Loucy (cell line): Measurements from ENCODE around the gene ERMAP.

Experiments used
- H2AFZ ChIP-seq: fragments of 200-600 bp; sonication (generic); 2 replicates; pipeline ENCODE4 v1.6.0; 2016; ENCODE audit warnings: antibody characterized with exemption, mild to moderate bottlenecking, low read length, moderate library complexity
- H3F3A ChIP-seq: fragments of 200-600 bp; 2 replicates; pipeline ENCODE4 v1.6.0; 2016; ENCODE audit warnings: antibody characterized with exemption, low read depth, mild to moderate bottlenecking
- H3K27me3 ChIP-seq: fragments of 200-600 bp; sonication (generic); 2 replicates; pipeline ENCODE4 v1.6.1; 2014; ENCODE audit warnings: low read length, mild to moderate bottlenecking; ENCODE audit not compliant: insufficient read depth, poor library complexity, severe bottlenecking
- H3K36me3 ChIP-seq: fragments of 200-600 bp; sonication (generic); 2 replicates; pipeline ENCODE4 v1.6.1; 2016; ENCODE audit warnings: low read length; ENCODE audit not compliant: insufficient read depth
- H3K4me1 ChIP-seq: fragments of 200-600 bp; sonication (generic); 2 replicates; pipeline ENCODE4 v1.5.1; 2014; ENCODE audit warnings: low read length, mild to moderate bottlenecking; ENCODE audit not compliant: insufficient read depth, poor library complexity, severe bottlenecking
- H3K4me2 ChIP-seq: fragments of 200-600 bp; sonication (generic); 2 replicates; pipeline ENCODE4 v1.6.0; 2014; ENCODE audit warnings: antibody characterized with exemption, low read length, low read depth, mild to moderate bottlenecking; ENCODE audit not compliant: poor library complexity, severe bottlenecking
- H3K4me3 ChIP-seq: fragments of 200-600 bp; sonication (generic); 2 replicates; pipeline ENCODE4 v1.5.1; 2014; ENCODE audit warnings: low read length, mild to moderate bottlenecking, mixed read lengths; ENCODE audit not compliant: poor library complexity, severe bottlenecking
- H3K79me2 ChIP-seq: fragments of 200-600 bp; sonication (generic); 2 replicates; pipeline ENCODE4 v1.6.1; 2014; ENCODE audit warnings: low read length; ENCODE audit not compliant: insufficient read depth
- H3K9ac ChIP-seq: fragments of 200-600 bp; sonication (generic); 2 replicates; pipeline ENCODE4 v1.6.0; 2014; ENCODE audit warnings: mild to moderate bottlenecking, low read depth, low read length, moderate library complexity; ENCODE audit not compliant: poor library complexity, severe bottlenecking
- H3K9me2 ChIP-seq: fragments of 200-600 bp; sonication (generic); replicated peaks from 2 replicates; pipeline ENCODE4 v1.6.1; 2016; ENCODE audit warnings: low read depth, low read length, mixed read lengths
- H3K9me3 ChIP-seq: fragments of 200-600 bp; sonication (generic); 2 replicates; pipeline ENCODE4 v1.6.1; 2014; ENCODE audit warnings: mild to moderate bottlenecking, antibody characterized with exemption, low read length, low read depth; ENCODE audit not compliant: insufficient read depth
- H4K20me1 ChIP-seq: fragments of 200-600 bp; sonication (generic); 2 replicates; pipeline ENCODE4 v1.6.0; 2014; ENCODE audit warnings: antibody characterized with exemption, low read length, mild to moderate bottlenecking; ENCODE audit not compliant: insufficient read depth, poor library complexity, severe bottlenecking
- CTCF ChIP-seq: fragments of 200-600 bp; sonication (generic); conservative IDR thresholded peaks from 2 replicates; pipeline ENCODE4 v1.5.1; 2014; ENCODE audit warnings: mild to moderate bottlenecking, antibody characterized with exemption, low read length
- EZH2phosphoT487 ChIP-seq: fragments of 200-600 bp; IDR thresholded peaks from 2 replicates; pipeline ENCODE4 v1.6.1; 2018; ENCODE audit warnings: antibody characterized with exemption, mild to moderate bottlenecking, moderate library complexity, borderline replicate concordance

Gene ERMAP

GRCh38 chr1:42844592-42845140 lies 27.7 kb downstream of the ERMAP start:
- Histone ChIP-seq H3K27me3 (no peaks in the 10 kb centered on the region), H3K9me3 (no peaks in the 10 kb centered on the region), H3K9ac (no peak overlapping the region), H3F3A (no peaks in the 10 kb centered on the region), H2AFZ (no peak overlapping the region), H3K36me3 (no peaks in the 10 kb centered on the region), H4K20me1 (peaks cover 15% of the 10 kb centered on the region), H3K4me1 (peaks cover 27% of the 10 kb centered on the region), H3K4me3 (no peak overlapping the region), H3K9me2 (no peaks in the 10 kb centered on the region), H3K79me2 (peaks cover 28% of the 10 kb centered on the region), H3K4me2 (no peak overlapping the region)
- TF ChIP-seq EZH2phosphoT487 (no peak), CTCF (no peak)

GRCh38 chr1:42845193-42845592 lies 28.3 kb downstream of the ERMAP start:
- Histone ChIP-seq H3K9ac (no peak overlapping the region), H3K36me3 (no peaks in the 10 kb centered on the region), H2AFZ (no peak overlapping the region), H3F3A (no peaks in the 10 kb centered on the region), H3K27me3 (no peaks in the 10 kb centered on the region), H3K9me2 (no peaks in the 10 kb centered on the region), H3K4me3 (no peak overlapping the region), H3K4me1 (peaks cover 27% of the 10 kb centered on the region), H3K4me2 (no peak overlapping the region), H3K79me2 (peaks cover 28% of the 10 kb centered on the region), H3K9me3 (no peaks in the 10 kb centered on the region), H4K20me1 (peaks cover 18% of the 10 kb centered on the region)
- TF ChIP-seq CTCF (no peak), EZH2phosphoT487 (no peak)

GRCh38 chr1:42845866-42846256 lies 28.9 kb downstream of the ERMAP start:
- H3K79me2 ChIP-seq, result peaks cover 28% of the 10 kb centered on the region
- H3K9me3 ChIP-seq, result no peaks in the 10 kb centered on the region
- peak overlapping the region; percentile 99 for H2AFZ ChIP-seq
- H3K9me2 ChIP-seq, result no peaks in the 10 kb centered on the region
- TF ChIP-seq CTCF (no peak), EZH2phosphoT487 (no peak)
- H3F3A ChIP-seq, result no peaks in the 10 kb centered on the region
- H4K20me1 ChIP-seq, result peaks cover 18% of the 10 kb centered on the region
- peak overlapping the region; percentile 88 for H3K9ac ChIP-seq
- peaks cover 27% of the 10 kb centered on the region for H3K4me1 ChIP-seq
- peak overlapping the region; percentile 89 for H3K4me3 ChIP-seq
- H3K27me3 ChIP-seq, result no peaks in the 10 kb centered on the region
- peak overlapping the region; percentile 89 for H3K4me2 ChIP-seq
- no peaks in the 10 kb centered on the region for H3K36me3 ChIP-seq
